Coronary artery (tissue), 2 donors: ENCODE measurements around the gene FAM184A.
A peak's percentile ranks its signal among the peaks of the same experiment; 100 is the strongest.

Experiments
- DNase-seq: peaks from one replicate; pipeline ENCODE4 v3.0.0-alpha.2; 2017; ENCODE audit warnings: low spot score
- H3K27ac ChIP-seq, 2 donors: fragments of 200-600 bp; sonication (generic); one replicate each; pipeline ENCODE4 v1.5.1; 2016 to 2019
- H3K4me3 ChIP-seq: fragments of 200-600 bp; sonication (generic); 2 replicates; pipeline ENCODE4 v1.5.1; 2016; ENCODE audit warnings: mild to moderate bottlenecking, moderate library complexity
- TF ChIP-seq, protein P1 (sequence below): fragments of 200-600 bp; sonication (generic); IDR thresholded peaks from one replicate; pipeline ENCODE4 v1.5.1; 2019; ENCODE audit warnings: antibody characterized with exemption

The FAM184A gene

DNA sequence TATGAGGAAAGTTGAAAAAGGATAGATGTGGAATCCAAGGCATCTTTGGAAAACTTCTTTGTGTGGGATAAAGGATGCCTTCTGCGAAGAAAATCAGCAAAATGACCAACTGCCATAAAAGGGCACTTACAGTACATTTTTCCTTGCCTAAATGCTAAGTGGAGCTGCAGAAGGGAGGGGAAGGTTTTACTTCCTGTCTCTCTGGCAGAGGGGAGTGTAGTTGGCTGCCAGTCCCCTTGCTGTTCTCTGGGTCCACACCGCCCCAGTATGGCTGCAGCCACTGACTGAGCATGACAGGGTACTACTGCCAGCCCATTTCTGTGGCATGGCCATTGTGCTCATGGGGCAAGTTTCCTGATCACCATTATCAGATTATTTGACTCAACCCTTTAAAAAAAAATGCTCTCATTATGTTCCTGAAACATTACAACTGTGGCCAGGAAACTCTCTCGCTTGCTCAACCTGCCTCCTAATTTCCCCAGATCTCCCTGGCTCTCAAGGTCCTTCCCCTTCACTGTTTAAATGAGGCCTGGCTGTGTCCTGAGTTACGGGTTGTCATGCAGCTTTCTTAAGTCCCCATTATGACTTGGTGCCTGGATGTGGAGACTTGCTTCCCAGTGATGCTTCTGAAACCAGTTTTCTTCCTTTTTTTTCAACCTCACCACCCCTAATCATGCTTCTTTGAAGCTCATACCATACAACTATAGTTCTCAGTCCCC lies 34.5 kb upstream of the FAM184A start:
- Histone ChIP-seq H3K4me3 (no peak overlapping the region), H3K27ac (no peak overlapping the region)
- TF ChIP-seq, protein P1, sequence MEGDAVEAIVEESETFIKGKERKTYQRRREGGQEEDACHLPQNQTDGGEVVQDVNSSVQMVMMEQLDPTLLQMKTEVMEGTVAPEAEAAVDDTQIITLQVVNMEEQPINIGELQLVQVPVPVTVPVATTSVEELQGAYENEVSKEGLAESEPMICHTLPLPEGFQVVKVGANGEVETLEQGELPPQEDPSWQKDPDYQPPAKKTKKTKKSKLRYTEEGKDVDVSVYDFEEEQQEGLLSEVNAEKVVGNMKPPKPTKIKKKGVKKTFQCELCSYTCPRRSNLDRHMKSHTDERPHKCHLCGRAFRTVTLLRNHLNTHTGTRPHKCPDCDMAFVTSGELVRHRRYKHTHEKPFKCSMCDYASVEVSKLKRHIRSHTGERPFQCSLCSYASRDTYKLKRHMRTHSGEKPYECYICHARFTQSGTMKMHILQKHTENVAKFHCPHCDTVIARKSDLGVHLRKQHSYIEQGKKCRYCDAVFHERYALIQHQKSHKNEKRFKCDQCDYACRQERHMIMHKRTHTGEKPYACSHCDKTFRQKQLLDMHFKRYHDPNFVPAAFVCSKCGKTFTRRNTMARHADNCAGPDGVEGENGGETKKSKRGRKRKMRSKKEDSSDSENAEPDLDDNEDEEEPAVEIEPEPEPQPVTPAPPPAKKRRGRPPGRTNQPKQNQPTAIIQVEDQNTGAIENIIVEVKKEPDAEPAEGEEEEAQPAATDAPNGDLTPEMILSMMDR: no peak
- DNase-seq: no peak

- no peak for DNase-seq
- TF ChIP-seq, protein P1: peak; percentile 51
- Histone ChIP-seq H3K4me3 (no peak overlapping the region), H3K27ac (no peak overlapping the region)
Observed at GRCh38 chr6:119110601-119111548, 32.4 kb upstream of the FAM184A start.

DNA sequence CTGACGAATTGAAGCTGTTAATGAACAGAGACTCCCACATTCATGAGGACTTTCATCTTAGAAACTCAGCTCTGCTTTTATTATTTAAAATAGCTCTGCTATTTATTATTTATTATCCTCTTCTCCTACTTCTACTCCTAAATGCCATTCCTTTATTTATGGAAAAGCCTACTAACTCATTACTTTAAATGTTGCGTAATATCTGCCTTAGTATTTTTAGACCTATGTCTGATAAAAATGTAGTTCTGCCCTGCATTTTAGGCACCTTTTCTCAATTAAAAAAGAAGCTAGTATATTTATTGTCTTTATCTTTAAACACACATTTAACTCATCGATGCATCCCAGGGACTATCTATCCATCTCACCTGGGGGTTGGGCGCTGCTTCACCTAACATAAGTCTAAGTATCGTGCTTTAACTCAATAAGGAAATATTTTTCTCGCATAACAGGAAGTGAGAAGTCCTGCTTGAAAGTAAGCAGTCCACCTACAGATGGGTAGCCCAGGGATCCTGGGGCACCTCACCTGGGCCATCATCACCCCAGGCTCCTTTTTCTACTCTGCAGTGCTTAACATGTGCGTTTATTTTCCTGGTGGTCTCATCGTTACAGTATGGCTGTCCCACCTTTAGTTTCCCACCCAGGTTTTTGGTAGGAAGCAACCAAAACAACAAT lies 31.3 kb upstream of the FAM184A start:
- H3K27ac ChIP-seq: no peak overlapping the region
- no peak overlapping the region for H3K4me3 ChIP-seq
- TF ChIP-seq, protein P1: no peak
- DNase-seq: no peak

- H3K27ac ChIP-seq: no peak overlapping the region
- TF ChIP-seq, protein P1: no peak
- H3K4me3 ChIP-seq: no peak overlapping the region
- DNase-seq: no peak
Observed at GRCh38 chr6:119108076-119108475, 29.6 kb upstream of the FAM184A start.

- Histone ChIP-seq H3K4me3 (no peak overlapping the region), H3K27ac (no peak overlapping the region)
- DNase-seq: no peak
- TF ChIP-seq, protein P1: no peak
Observed at GRCh38 chr6:119105282-119105681, 26.8 kb upstream of the FAM184A start.

DNA sequence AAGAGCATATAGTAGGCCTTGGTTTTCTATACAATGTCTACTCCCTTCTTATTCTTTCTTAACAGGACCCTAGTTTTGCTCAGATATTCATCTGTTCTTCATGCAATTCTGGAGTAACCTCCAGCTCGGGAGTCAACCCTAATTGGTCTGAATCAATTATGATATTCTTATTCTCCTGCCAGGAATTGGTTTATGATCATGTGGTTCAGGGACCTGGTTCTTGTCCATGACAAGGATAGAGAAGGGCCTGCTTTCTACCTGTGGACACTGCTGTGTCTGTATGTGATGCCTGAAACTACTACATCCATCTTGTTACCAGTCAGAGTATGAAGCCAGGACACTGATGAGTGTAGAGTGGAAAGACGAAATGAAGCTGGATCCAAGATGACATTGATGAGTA lies 24.4 kb upstream of the FAM184A start:
- H3K4me3 ChIP-seq: no peak overlapping the region
- H3K27ac ChIP-seq: no peak overlapping the region
- DNase-seq: no peak
- TF ChIP-seq, protein P1: no peak
